SU-DHL-6 (cell line): ENCODE results near the gene CCDC183.

Source experiments
- EZH2phosphoT487 ChIP-seq: fragments of 200-600 bp; sonication (generic), shearing (Covaris generic); conservative IDR thresholded peaks from 2 replicates; pipeline ENCODE4 v1.6.1; 2018; ENCODE audit warnings: mild to moderate bottlenecking, antibody characterized with exemption, low read length, moderate library complexity, mixed read lengths
- TF ChIP-seq, protein P1 (sequence below): fragments of 200-600 bp; sonication (generic); IDR thresholded peaks from one replicate; pipeline ENCODE4 v1.5.1; 2017; ENCODE audit warnings: antibody characterized with exemption, mild to moderate bottlenecking, low read length, moderate library complexity; ENCODE audit not compliant: insufficient read depth, poor library complexity, severe bottlenecking

DNA sequence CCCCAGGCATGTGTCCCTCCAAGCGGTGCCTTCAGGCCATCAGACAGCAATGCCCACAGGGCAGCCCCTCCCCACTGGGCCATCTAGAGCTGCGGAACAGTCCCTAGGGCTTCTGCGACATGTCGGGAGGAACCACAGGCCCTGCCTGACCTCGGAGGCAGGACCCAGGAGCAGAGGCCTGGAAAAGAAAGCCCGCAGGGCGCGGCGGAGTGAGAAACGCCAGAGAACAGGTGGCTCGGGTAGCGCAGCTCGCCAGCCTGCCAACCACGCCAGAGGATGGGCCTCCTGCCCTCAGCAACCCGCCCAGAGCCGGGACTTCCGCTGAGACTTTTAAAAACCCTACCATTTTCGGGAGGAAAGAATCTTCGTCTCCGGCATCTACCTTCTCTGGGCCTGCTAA, 38.8 kb upstream of the CCDC183 start:
- TF ChIP-seq EZH2phosphoT487, result no peak
- TF ChIP-seq, protein P1, sequence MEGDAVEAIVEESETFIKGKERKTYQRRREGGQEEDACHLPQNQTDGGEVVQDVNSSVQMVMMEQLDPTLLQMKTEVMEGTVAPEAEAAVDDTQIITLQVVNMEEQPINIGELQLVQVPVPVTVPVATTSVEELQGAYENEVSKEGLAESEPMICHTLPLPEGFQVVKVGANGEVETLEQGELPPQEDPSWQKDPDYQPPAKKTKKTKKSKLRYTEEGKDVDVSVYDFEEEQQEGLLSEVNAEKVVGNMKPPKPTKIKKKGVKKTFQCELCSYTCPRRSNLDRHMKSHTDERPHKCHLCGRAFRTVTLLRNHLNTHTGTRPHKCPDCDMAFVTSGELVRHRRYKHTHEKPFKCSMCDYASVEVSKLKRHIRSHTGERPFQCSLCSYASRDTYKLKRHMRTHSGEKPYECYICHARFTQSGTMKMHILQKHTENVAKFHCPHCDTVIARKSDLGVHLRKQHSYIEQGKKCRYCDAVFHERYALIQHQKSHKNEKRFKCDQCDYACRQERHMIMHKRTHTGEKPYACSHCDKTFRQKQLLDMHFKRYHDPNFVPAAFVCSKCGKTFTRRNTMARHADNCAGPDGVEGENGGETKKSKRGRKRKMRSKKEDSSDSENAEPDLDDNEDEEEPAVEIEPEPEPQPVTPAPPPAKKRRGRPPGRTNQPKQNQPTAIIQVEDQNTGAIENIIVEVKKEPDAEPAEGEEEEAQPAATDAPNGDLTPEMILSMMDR, result no peak
